K562 (cell line): ENCODE results near the gene CHURC1.

ENCODE experiments used
- TF ChIP-seq, protein P1 (sequence below): fragments of 250-450 bp; sonication (Bioruptor Pico); IDR thresholded peaks from 2 replicates; pipeline ENCODE4 v1.8.0; 2021; ENCODE audit warnings: moderate library complexity, mild to moderate bottlenecking, inconsistent platforms
- TF ChIP-seq, protein P2 (sequence below): sonication (generic); formaldehyde crosslinking; IDR thresholded peaks from 2 replicates; pipeline ENCODE4 v1.9.0; 2022; ENCODE audit warnings: mild to moderate bottlenecking, missing genetic modification reagents

DNA sequence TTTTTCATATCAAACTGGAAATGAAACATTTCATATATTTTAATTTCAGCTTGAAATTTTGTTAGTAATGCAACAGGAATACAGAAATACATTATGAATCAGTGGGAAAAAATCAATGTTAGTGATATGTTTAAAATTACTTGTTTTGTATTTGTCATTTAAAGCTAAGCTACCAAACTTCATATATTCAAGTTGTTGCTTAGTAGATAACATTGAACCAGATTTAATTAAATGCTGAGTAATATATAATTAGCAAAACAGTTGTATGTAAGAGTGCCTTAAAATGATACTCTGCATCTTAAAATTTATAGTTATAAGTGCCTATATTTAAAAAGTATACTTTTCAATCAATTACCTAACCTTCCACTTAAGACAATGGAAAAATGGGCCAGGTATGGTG lies 5.0 kb downstream of the CHURC1 start:
- TF ChIP-seq, protein P1, sequence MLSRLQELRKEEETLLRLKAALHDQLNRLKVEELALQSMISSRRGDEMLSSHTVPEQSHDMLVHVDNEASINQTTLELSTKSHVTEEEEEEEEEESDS (CRISPR knock-in tag) = no peak
- TF ChIP-seq, protein P2, sequence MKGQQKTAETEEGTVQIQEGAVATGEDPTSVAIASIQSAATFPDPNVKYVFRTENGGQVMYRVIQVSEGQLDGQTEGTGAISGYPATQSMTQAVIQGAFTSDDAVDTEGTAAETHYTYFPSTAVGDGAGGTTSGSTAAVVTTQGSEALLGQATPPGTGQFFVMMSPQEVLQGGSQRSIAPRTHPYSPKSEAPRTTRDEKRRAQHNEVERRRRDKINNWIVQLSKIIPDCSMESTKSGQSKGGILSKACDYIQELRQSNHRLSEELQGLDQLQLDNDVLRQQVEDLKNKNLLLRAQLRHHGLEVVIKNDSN (CRISPR knock-in tag) = no peak
